Breast epithelium (tissue), 3 donors: ENCODE data around the gene UBTD2.

Source experiments
- POLR2A ChIP-seq: fragments of 450-650 bp; IDR thresholded peaks from one replicate; pipeline ENCODE4 v1.6.1; 2016; ENCODE audit warnings: antibody characterized with exemption, mild to moderate bottlenecking, moderate library complexity
- TF ChIP-seq, protein P1 (sequence below), 3 donors: fragments of 450-650 bp; IDR thresholded peaks; one replicate each; pipeline ENCODE4 v1.5.1; 2016 to 2017; ENCODE audit warnings: antibody characterized with exemption in 3 of 3, mild to moderate bottlenecking in 3 of 3, moderate library complexity in 3 of 3

DNA sequence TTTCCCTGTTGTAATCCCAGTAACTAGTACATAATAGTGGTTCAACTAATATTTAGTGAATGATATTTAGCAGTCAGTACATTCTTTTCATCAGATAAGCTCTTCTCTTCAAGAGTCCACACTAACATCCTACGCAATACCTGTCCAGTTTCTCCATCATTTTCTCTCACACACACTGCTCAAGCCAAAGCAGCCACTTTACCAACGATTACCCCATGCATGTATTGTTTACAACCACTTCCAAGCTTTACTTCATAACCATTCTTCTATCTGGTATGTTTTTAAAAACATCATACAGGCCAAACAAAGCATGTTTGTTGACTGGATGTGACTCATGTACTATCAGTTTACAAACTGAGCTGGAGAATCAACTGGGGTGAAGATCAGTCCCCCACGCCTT lies 7.3 kb downstream of the UBTD2 start:
- TF ChIP-seq, protein P1, sequence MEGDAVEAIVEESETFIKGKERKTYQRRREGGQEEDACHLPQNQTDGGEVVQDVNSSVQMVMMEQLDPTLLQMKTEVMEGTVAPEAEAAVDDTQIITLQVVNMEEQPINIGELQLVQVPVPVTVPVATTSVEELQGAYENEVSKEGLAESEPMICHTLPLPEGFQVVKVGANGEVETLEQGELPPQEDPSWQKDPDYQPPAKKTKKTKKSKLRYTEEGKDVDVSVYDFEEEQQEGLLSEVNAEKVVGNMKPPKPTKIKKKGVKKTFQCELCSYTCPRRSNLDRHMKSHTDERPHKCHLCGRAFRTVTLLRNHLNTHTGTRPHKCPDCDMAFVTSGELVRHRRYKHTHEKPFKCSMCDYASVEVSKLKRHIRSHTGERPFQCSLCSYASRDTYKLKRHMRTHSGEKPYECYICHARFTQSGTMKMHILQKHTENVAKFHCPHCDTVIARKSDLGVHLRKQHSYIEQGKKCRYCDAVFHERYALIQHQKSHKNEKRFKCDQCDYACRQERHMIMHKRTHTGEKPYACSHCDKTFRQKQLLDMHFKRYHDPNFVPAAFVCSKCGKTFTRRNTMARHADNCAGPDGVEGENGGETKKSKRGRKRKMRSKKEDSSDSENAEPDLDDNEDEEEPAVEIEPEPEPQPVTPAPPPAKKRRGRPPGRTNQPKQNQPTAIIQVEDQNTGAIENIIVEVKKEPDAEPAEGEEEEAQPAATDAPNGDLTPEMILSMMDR (IDR thresholded peaks at IDR 0.05), result no peak
- TF ChIP-seq POLR2A, result no peak
